HG02798 (cell line): ENCODE measurements around the gene MVB12B.

Experiments
- ATAC-seq: cut with Tn5 transposase; IDR thresholded peaks from one replicate; pipeline ENCODE4 v1.9.1; 2021; ENCODE audit warnings: mild to moderate bottlenecking; ENCODE audit not compliant: unreplicated experiment, poor library complexity

MVB12B gene

GRCh38 chr9:126354887-126355770, 28.5 kb downstream of the MVB12B start:
- no peak for ATAC-seq

- no peak for ATAC-seq
Measured at GRCh38 chr9:126357074-126357473, 30.4 kb downstream of the MVB12B start.

GRCh38 chr9:126360073-126360472, 33.4 kb downstream of the MVB12B start:
- no peak for ATAC-seq

- ATAC-seq: no peak
Measured at GRCh38 chr9:126361810-126362238, 35.2 kb downstream of the MVB12B start.

GRCh38 chr9:126363250-126363649, 36.6 kb downstream of the MVB12B start:
- no peak for ATAC-seq

GRCh38 chr9:126363847-126364671, 37.4 kb downstream of the MVB12B start:
- ATAC-seq: no peak

GRCh38 chr9:126365780-126366179, 39.2 kb downstream of the MVB12B start:
- ATAC-seq: no peak

GRCh38 chr9:126366366-126367011, 39.9 kb downstream of the MVB12B start:
- no peak for ATAC-seq

GRCh38 chr9:126367139-126367538, 40.5 kb downstream of the MVB12B start:
- ATAC-seq: no peak

GRCh38 chr9:126367616-126368015, 41.0 kb downstream of the MVB12B start:
- ATAC-seq: no peak

- ATAC-seq: no peak
Measured at GRCh38 chr9:126368020-126368419, 41.4 kb downstream of the MVB12B start.

GRCh38 chr9:126371007-126371870, 44.6 kb downstream of the MVB12B start:
- ATAC-seq: no peak

- no peak for ATAC-seq
Measured at GRCh38 chr9:126372716-126373115, 46.1 kb downstream of the MVB12B start.

GRCh38 chr9:126373241-126373640, 46.6 kb downstream of the MVB12B start:
- no peak for ATAC-seq

GRCh38 chr9:126374366-126374781, 47.7 kb downstream of the MVB12B start:
- ATAC-seq: no peak

GRCh38 chr9:126375386-126375785, 48.8 kb downstream of the MVB12B start:
- no peak for ATAC-seq

GRCh38 chr9:126376311-126377175, 49.9 kb downstream of the MVB12B start:
- ATAC-seq: no peak

GRCh38 chr9:126377176-126377509, 50.5 kb downstream of the MVB12B start:
- no peak for ATAC-seq

GRCh38 chr9:126377536-126377935, 50.9 kb downstream of the MVB12B start:
- ATAC-seq: no peak
